IPS-20b (cell line): ENCODE data around the gene RGS12.

ENCODE experiments used
- H3K27ac ChIP-seq: one replicate; pipeline ENCODE4 v1.5.1; 2013; ENCODE audit warnings: low read length
- H3K27me3 ChIP-seq: 2 replicates; pipeline ENCODE4 v1.6.1; 2013; ENCODE audit warnings: mild to moderate bottlenecking, low read length, inconsistent platforms; ENCODE audit not compliant: insufficient read depth
- H3K36me3 ChIP-seq: 2 replicates; pipeline ENCODE4 v1.6.1; 2013; ENCODE audit warnings: low read depth, mild to moderate bottlenecking, inconsistent platforms, low read length, moderate library complexity; ENCODE audit not compliant: insufficient read depth
- H3K4me1 ChIP-seq: 2 replicates; pipeline ENCODE4 v1.6.1; 2013; ENCODE audit warnings: mild to moderate bottlenecking, control low read depth, inconsistent platforms, low read length, moderate library complexity; ENCODE audit not compliant: insufficient read depth
- H3K4me3 ChIP-seq: 2 replicates; pipeline ENCODE4 v1.5.1; 2013; ENCODE audit warnings: mild to moderate bottlenecking, low read length, inconsistent platforms
- H3K9ac ChIP-seq: 2 replicates; pipeline ENCODE4 v1.6.1; 2013; ENCODE audit warnings: low read depth, mild to moderate bottlenecking, inconsistent platforms, low read length, moderate library complexity
- H3K9me3 ChIP-seq: 2 replicates; pipeline ENCODE4 v1.6.1; 2013; ENCODE audit warnings: mild to moderate bottlenecking, low read depth, low read length, inconsistent platforms; ENCODE audit not compliant: insufficient read depth

Gene RGS12

DNA sequence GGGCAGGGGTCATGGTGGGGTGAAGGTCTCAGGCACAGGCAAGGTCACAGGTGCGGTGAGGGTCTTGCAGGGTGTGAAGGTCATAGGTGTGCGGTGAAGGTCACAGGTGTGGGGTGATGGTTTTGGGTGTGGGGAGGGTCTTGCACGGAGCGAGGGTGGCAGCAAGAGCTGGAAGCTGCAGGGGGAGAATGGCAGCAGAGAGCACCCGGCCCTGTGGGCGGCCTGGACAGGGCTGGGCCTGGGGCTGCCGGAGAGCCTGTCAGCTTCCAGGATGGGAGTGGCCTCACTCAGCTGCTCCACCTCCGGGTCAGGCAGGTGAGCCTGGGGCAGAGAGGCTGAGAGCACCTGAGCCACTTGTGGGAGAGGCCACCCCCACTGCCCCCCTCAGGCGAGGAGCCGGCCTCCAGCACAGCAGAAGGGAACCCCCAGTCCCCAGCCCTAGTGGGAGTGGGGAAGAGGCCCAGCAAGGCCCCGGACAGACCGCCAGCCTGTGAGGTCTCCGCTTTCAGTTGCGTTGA lies 42.3 kb upstream of the RGS12 start:
- Histone ChIP-seq H3K9me3 (no peaks in the 10 kb centered on the region), H3K27me3 (no peaks in the 10 kb centered on the region), H3K9ac (no peak overlapping the region), H3K4me1 (no peaks in the 10 kb centered on the region), H3K36me3 (no peaks in the 10 kb centered on the region), H3K4me3 (no peak overlapping the region), H3K27ac (no peak overlapping the region)

DNA sequence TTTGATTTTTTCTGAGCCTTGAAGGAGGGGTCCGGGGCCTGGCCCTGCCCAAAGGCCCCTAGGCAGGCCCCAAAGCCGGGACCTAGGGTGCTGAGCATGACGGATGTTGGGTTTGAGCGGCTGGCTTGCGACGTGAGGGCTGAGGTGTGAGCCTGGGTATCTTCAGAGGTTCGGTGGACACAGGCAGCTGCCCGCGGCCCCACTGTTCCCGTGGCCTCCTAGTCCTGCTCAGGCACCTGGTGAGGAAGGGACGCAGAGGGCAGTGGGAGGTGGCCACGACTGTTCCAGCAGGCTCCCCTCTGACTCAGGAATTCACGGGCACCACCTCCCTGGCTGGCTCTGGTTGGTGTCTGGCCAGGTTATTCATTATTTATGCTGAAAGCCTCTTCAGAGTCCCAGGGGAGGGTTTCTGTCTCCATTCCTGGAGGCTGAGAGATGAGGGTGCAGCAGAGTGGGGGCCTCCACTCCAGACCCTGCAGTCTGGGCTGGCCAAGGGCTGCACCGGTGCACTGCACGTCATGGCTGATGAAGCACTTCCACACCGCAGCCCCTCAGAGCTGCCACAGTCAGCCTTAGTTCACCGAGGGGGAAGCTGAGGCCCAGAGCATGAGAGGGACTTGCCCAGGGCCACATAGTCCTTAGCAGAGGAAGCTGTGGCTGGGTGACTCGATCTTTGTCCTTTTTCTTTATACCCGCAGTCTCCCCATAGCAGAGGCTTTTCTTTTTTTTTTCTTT lies 41.7 kb upstream of the RGS12 start:
- no peak overlapping the region for H3K4me3 ChIP-seq
- no peaks in the 10 kb centered on the region for H3K9me3 ChIP-seq
- H3K36me3 ChIP-seq: no peaks in the 10 kb centered on the region
- H3K27ac ChIP-seq: no peak overlapping the region
- H3K4me1 ChIP-seq: no peaks in the 10 kb centered on the region
- no peak overlapping the region for H3K9ac ChIP-seq
- no peaks in the 10 kb centered on the region for H3K27me3 ChIP-seq

DNA sequence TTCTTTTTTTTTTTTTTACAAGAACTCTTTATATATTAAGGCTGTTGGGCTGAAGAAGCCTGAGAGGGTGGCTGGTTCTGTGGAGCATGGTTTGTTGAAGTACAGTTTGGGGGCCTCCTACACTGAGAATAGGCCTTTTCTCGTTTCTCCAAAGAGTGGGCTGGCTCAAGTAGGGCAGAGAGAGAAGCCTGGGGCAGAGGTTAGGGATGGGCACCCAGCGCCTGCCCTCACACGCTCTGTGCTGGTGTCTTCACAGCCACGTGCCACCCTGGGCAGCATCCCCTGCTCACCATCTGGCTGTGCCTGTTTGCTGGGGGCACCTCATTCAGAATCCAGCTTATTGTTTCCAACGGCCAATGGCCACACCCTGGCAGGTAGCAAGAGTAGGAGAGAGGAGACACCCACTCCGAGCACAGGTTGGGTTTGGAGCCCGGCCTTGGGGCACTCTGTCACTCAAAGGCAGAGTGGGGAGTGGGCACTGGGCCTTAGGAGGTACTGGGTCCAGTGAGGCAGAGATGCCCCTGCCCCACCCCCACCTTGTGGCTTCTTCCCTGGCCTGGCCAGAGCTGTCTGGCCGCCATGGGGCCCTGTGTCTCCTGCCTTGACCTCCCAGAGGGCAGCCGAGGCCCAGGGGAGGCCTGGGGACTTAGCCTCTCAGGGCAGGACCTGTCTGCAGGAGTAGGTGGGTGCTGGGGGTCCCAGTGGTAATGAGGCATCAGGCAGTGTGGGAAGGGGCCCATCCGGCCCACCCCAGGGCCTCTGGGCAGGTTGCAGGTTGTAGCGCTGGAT lies 40.9 kb upstream of the RGS12 start:
- no peaks in the 10 kb centered on the region for H3K4me1 ChIP-seq
- no peak overlapping the region for H3K27ac ChIP-seq
- H3K27me3 ChIP-seq: no peaks in the 10 kb centered on the region
- no peaks in the 10 kb centered on the region for H3K36me3 ChIP-seq
- no peak overlapping the region for H3K4me3 ChIP-seq
- H3K9me3 ChIP-seq: no peaks in the 10 kb centered on the region
- H3K9ac ChIP-seq: no peak overlapping the region

DNA sequence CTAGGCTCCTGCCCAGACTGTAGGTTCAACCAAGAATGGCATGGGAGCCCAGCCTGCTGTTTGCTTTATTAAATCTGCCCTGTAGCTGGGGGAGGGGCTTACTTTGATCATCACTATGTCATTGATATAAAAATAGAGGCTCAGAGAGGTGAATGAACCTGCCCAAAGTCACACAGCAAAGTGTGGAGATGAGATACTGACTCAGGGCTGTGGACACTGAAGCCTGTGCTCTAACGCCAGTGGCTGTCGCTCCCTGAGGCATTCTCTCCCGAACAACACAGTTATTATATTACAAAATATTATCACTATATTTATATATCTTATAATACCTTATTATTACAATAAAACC lies 40.4 kb upstream of the RGS12 start:
- H3K9ac ChIP-seq: no peak overlapping the region
- no peaks in the 10 kb centered on the region for H3K27me3 ChIP-seq
- H3K9me3 ChIP-seq: no peaks in the 10 kb centered on the region
- H3K4me3 ChIP-seq: no peak overlapping the region
- H3K36me3 ChIP-seq: no peaks in the 10 kb centered on the region
- H3K27ac ChIP-seq: no peak overlapping the region
- no peaks in the 10 kb centered on the region for H3K4me1 ChIP-seq

DNA sequence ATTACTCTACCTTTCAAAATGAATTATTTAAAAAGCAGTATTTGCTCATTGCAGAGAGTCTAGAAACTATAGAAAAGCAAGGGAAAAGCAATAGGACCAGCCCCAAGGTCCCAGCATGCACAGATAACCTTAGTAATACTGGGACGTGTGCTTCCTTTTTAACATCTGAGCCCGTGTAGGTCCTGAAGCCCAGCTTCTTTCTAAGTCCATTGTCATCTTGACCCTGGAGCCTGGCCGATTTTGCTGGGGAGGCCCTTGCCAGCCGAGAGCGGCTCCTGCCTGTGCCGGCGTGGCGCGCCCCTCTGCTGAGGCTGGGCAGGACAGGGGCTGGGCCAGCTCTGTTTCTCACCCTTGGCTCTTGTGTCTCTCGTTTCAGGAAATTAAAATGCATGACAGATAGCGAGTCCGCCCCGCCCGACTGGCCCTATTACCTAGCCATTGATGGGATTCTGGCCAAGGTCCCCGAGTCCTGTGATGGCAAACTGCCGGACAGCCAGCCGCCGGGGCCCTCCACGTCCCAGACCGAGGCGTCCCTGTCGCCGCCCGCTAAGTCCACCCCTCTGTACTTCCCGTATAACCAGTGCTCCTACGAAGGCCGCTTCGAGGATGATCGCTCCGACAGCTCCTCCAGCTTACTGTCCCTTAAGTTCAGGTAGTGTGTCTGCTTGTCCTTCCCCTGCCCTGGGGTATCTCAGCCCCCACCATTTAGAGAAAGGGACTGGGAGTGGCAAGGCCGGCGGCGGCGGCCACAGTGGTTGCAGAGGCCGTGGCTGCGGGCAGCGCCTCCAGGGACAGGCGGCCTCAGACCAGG lies 39.8 kb upstream of the RGS12 start:
- H3K27ac ChIP-seq: no peak overlapping the region
- no peak overlapping the region for H3K4me3 ChIP-seq
- no peak overlapping the region for H3K9ac ChIP-seq
- no peaks in the 10 kb centered on the region for H3K27me3 ChIP-seq
- no peaks in the 10 kb centered on the region for H3K36me3 ChIP-seq
- no peaks in the 10 kb centered on the region for H3K4me1 ChIP-seq
- no peaks in the 10 kb centered on the region for H3K9me3 ChIP-seq

DNA sequence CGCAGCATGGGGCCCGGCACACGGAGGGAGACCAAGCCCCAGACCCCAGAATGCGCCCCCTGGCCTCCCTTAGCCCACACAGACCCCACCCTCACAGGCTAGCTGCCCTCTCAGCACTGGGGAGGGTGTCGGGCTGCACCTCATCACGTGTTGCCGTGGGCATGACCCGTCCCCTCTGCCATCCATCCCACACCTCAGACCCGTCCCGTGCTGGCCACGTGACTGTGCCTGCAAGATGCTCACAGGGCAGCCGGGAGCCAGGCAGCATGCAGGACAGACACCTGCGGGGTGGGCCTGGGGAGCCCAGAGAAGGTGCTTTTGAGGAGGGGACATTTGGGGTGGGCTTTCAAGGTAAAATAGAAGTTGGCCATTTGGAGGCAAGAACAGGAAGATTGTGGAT lies 39.0 kb upstream of the RGS12 start:
- Histone ChIP-seq H3K27me3 (no peaks in the 10 kb centered on the region), H3K27ac (no peak overlapping the region), H3K9ac (no peak overlapping the region), H3K36me3 (no peaks in the 10 kb centered on the region), H3K4me1 (no peaks in the 10 kb centered on the region), H3K9me3 (no peaks in the 10 kb centered on the region), H3K4me3 (no peak overlapping the region)

DNA sequence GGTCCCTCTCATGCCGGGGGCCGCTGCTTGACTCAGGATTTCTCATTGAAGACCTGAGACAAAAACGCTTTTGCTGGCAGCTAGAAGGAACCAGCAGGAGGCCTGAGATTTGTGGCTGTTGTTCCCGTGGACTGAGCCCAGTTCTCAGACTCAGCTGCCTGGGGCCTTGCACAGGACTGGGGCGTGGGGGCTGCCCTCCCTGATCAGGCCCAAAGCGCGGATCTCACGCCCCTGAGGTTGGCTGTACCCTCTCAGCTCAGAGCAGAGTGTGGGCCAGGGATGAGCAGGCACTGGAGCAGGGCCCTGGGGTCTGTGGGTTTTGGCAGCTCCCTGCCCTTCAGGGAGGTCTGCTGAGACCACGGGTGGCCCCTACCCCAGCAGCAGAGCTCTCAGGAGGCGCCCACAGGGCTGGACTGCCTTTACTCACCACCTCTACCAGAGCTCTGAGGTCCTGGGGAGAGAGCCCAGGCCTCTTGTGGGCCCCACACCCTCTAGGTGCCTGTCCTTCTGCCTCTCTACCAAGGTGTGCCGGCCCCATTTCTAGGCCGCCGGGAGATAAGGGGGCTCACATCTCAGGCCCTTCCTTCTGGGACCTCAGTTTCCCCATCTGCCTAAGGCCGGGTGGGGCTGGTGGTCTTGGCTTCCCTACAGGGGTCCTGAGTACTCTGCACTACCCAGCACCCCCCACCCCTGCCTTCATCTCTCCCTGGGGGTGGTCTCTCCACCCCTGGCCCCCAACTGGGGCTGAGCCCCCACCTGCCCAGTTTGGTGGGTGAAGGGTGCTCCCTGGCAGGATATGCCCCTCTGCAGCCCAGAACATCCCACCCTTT lies 38.3 kb upstream of the RGS12 start:
- H3K27me3 ChIP-seq: no peaks in the 10 kb centered on the region
- H3K9ac ChIP-seq: no peak overlapping the region
- H3K9me3 ChIP-seq: no peaks in the 10 kb centered on the region
- H3K27ac ChIP-seq: no peak overlapping the region
- H3K4me3 ChIP-seq: no peak overlapping the region
- no peaks in the 10 kb centered on the region for H3K36me3 ChIP-seq
- H3K4me1 ChIP-seq: no peaks in the 10 kb centered on the region

DNA sequence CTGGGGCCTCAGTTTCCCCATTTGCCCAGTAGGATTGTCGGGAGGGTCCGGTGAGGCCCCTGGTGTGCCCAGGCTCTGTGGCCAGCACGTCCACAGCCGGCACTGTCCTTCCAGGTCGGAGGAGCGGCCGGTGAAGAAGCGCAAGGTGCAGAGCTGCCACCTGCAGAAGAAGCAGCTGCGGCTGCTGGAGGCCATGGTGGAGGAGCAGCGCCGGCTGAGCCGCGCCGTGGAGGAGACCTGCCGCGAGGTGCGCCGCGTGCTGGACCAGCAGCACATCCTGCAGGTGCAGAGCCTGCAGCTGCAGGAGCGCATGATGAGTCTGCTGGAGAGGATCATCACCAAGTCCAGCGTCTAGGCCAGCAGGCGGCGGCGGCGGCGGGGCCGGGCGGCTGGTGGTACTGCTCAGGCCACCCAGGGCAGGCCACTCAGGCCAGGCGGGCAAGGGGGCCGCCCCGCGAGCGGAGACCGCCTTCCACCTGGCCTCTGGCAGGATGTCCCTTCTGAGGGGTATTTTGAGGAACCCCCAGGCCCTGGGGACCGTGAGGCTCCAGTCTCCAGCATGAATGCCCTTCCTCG lies 37.1 kb upstream of the RGS12 start:
- Histone ChIP-seq H3K4me1 (no peaks in the 10 kb centered on the region), H3K9ac (no peak overlapping the region)

DNA sequence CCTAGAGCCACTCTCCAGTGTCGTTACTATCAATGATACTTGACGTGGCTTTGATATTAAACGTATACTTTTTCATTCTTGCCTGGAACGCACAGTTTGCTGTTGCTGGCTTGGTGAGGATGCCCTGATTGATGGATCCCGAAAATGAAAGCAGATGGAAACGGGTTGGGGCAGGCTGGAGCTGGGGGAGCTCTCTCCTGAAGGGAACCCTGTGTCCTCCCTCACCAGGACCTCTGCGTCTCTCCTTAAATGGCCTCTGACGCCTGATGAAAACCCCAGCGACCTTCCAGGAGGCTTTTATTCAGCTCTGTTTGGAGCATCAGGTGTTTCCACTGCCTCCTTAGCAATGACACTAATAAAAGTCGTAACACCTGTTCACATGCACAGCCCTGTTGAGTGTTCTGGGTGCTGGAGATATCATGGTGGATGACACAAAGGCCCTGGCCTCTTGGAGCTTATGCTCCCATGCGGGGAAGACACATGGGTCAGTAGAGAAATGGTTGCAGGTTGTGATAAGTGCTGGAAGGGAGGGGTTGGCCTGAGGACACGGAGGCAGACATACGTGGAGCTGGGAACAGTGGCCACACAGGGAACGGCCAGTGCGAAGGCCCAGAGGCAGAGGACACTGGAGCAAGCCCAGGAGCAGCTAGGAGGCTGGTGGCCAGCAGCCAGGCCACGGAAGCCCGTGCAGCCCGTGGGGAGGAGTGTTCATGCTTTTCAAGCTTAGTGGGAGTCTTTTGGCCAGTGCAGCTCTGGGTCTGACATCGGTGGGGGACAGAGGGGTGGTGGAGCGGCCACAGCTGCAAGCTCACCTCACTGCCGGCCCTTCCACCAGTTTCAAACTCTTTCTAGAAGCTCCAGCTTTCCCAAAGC lies 36.4 kb upstream of the RGS12 start:
- no peak overlapping the region for H3K27ac ChIP-seq
- no peak overlapping the region for H3K9ac ChIP-seq
- H3K4me3 ChIP-seq: no peak overlapping the region
- H3K36me3 ChIP-seq: no peaks in the 10 kb centered on the region
- H3K27me3 ChIP-seq: no peaks in the 10 kb centered on the region
- H3K4me1 ChIP-seq: no peaks in the 10 kb centered on the region
- no peaks in the 10 kb centered on the region for H3K9me3 ChIP-seq

More for the DNA sequence above, 37.1 kb upstream of the RGS12 start:
- Histone ChIP-seq H3K27ac (no peak overlapping the region), H3K4me3 (no peak overlapping the region), H3K9me3 (no peaks in the 10 kb centered on the region), H3K27me3 (no peaks in the 10 kb centered on the region), H3K36me3 (no peaks in the 10 kb centered on the region)

DNA sequence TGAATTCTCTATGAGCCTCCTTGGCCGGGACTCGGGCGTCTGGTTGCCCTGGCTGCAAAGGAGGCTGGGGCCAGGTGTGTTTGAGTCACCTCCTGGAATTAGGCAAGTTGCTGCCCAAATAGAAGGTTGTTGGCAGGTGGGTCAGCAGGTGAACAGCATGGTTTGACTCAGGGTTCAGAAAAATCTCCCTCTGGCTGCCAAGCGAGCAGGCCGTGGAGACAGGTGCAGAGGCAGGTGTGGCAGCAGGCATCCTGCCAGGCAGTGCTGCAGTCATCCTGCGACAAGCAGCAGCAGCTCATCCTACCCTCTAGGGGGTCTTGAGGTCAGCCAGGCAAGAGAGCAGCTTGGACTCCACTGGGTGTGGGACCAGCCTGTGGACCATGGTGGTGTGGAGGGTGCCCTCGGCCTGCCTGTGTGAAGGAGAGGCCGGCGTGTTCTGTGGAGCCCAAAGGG lies 35.7 kb upstream of the RGS12 start:
- Histone ChIP-seq H3K27me3 (no peaks in the 10 kb centered on the region), H3K36me3 (no peaks in the 10 kb centered on the region), H3K9ac (no peak overlapping the region), H3K4me1 (no peaks in the 10 kb centered on the region), H3K4me3 (no peak overlapping the region), H3K9me3 (no peaks in the 10 kb centered on the region), H3K27ac (no peak overlapping the region)
